ENCODE results near the gene UVRAG. TPM values are rescaled to one million over a fixed set of nuclear protein-coding genes. Genes with fewer than 3 reads are reported as not detected.

UVRAG gene
- total and polyA plus RNA-seq, 12 donors: 5.0 to 18.3 (median 13.4) TPM

DNA sequence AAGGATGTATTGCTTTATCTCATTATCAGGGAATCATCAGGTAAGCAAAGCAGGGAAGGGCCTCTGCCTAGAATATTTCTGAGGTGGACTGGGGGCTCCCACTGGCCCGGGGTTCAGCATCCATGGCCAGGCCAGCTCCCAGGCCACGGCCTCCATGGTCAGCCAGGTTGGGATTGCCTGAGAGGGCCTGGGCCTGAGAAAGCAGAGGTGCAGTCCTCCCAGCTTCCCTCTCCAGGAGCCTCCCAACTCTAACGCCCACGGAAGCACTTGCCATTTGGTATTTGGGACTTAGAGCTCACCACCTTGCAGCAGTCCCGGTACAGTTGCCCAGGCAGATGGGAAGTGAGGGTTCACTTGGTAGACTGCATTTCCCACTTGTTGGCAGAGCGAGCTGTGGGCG is 33.7 kb upstream of the UVRAG start:
- DNase-seq (no peak), ATAC-seq (no peak)
- Histone ChIP-seq H3K36me3 (peaks cover 0 to 9% (median 0%) of the 10 kb centered on the region in 9 donors), H3K4me1 (peaks cover 0 to 21% (median 0%) of the 10 kb centered on the region in 9 donors), H3K27ac (no peak overlapping the region), H3K27me3 (no peaks in the 10 kb centered on the region), H3K9me3 (no peaks in the 10 kb centered on the region), H3K4me3 (no peak overlapping the region)
- WGBS, 2 donors: 87 to 92% methylated on average over 7 of the region's 7 CpGs
- intact Hi-C loops (cut with DNase I): no loop called here
- no peak for TF ChIP-seq CTCF (IDR thresholded peaks at IDR 0.05)

DNA sequence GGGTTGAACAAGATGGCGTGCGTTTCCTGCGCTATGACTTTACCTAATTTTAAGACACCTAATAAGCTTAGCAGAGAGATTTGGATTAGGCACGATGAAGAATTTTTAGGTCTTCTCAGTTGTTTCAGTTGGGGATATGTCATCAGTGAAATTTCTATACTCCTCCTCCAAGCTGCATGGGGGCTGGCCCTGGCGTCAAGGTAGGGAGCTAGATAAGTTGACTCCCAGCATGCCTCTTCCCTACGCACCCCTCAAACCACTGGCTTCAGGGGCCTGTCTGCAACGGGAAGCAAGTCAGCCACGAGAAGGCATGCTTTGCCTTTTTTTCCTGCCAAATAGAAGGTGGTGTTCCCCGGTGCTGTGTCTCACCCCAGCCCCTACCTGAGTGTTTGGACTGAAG is 33.2 kb upstream of the UVRAG start:
- DNase-seq (no peak), ATAC-seq (no peak)
- WGBS, 2 donors: 92 to 94% methylated on average over 9 of the region's 9 CpGs
- Histone ChIP-seq H3K36me3 (peaks cover 0 to 9% (median 0%) of the 10 kb centered on the region in 9 donors), H3K9me3 (no peaks in the 10 kb centered on the region), H3K27ac (no peak overlapping the region), H3K27me3 (no peaks in the 10 kb centered on the region), H3K4me1 (peaks cover 0 to 16% (median 0%) of the 10 kb centered on the region in 9 donors), H3K4me3 (no peak overlapping the region)
- intact Hi-C loops (cut with DNase I): no loop called here
- TF ChIP-seq CTCF (IDR thresholded peaks at IDR 0.05): no peak

DNA sequence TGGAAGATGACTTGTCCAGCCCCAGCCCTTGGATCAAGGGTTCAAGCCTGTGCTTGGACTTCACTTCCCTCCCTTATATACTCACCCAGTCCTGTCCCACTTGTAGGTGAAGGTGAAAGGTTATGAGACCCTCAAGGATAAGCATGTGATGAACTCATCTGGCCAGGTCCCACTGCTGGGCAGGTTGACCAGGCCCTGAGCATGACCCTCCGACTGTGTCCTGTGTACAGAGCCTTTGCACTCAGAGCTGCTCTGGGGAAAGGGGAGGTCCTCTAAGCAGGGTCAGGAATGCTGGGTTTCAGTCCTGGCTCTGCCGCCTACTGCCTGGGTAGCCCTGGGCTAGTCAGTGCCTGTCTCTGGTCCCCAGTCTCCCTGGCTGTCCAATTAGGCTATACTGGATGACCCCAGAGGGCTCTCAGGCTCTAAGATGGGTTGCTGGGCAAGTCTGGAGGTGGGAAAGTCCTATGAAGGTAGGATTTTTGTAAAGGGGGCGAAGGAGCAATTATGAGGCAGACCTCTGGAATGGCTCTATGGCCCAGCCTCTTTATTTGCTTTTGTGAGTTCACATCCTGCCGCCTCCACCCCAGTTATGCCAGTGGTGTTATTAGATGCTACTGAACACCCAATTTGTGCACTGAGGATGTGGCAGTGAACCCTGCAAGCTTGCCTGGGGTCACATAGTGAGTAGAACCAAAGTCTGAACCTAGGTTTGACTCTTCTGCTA is 32.3 kb upstream of the UVRAG start:
- H3K36me3 ChIP-seq: peaks cover 0 to 9% (median 0%) of the 10 kb centered on the region in 9 donors
- H3K4me1 ChIP-seq: peaks cover 0 to 7% (median 0%) of the 10 kb centered on the region in 9 donors
- H3K4me3 ChIP-seq: no peak overlapping the region
- ATAC-seq (no peak), DNase-seq (no peak)
- H3K27me3 ChIP-seq: no peaks in the 10 kb centered on the region
- 97 to 98% methylated on average over 4 of the region's 4 CpGs for WGBS, 2 donors
- no peak overlapping the region for H3K27ac ChIP-seq
- H3K9me3 ChIP-seq: no peaks in the 10 kb centered on the region
- no peak for TF ChIP-seq CTCF (IDR thresholded peaks at IDR 0.05)
- intact Hi-C loops (cut with DNase I): no loop called here

DNA sequence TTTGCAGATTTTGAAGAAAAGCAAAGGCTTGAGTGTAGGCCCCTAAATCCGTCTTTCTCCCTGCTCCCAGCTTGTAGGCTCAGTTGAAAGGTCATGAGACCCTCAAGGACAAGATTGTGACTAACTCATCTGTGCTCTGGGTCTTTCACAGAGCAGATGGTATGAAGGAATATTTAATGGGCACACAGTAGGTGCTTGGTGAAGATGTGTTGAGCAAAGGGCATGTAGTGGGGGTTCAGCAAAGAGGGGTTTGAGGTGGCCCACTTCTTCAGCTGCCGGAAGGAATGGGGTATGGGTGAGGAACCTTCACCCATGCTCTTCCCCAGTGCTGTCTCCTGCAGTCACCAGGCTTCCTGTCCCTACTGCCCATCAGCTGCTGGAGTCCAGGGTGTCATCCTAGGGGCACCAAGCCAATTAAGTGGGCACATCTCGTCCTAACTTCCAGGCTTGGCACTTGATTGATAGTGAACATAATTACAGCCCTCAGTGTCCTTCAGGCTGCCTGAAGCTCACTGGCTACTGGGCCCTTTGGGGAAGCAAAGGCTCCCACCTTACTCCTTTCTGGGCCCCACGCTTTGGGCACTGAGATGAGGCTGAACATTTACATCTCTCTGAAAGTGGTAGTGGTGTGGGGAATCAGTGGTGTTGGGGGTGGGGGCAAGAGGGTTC is 31.5 kb upstream of the UVRAG start:
- 83 to 93% methylated on average over 4 of the region's 4 CpGs for WGBS, 2 donors
- Histone ChIP-seq H3K27me3 (no peaks in the 10 kb centered on the region), H3K27ac (no peak overlapping the region), H3K36me3 (peaks cover 0 to 9% (median 0%) of the 10 kb centered on the region in 9 donors), H3K4me3 (no peak overlapping the region), H3K9me3 (no peaks in the 10 kb centered on the region), H3K4me1 (no peaks in the 10 kb centered on the region)
- DNase-seq (no peak), ATAC-seq (no peak)
- no peak for TF ChIP-seq CTCF (IDR thresholded peaks at IDR 0.05)
- intact Hi-C loops (cut with DNase I): no loop called here
